NCI-H1417 treated with DMSO at 0.1 percent for 48 hours (cell line): ENCODE results near the gene FOXK2.
A peak's percentile ranks its signal among the peaks of the same experiment; 100 is the strongest.

ENCODE experiments used
- DNase-seq: peaks from one replicate; lab custom pipeline; 2025; lab: John Stamatoyannopoulos, UW

FOXK2 gene

DNA sequence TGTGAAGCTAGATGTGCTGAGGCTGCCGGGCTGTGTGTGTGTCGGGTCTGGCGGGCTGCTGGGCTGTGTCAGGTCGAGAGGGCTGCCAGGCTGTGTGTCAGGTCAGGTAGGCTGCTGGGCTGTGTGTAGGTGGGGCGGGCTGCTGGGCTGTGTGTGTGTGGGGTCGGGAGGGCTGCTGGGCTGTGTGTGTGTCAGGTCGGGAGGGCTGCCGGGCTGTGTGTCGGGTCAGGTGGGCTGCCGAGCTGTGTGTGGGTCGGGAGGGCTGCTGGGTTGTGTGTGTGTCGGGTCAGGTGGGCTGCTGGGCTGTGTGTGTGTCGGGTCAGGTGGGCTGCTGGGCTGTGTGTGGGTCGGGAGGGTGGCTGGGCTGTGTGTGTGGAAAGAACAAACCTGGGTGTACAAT is 120.1 kb downstream of the FOXK2 start:
- DNase-seq = no peak

DNA sequence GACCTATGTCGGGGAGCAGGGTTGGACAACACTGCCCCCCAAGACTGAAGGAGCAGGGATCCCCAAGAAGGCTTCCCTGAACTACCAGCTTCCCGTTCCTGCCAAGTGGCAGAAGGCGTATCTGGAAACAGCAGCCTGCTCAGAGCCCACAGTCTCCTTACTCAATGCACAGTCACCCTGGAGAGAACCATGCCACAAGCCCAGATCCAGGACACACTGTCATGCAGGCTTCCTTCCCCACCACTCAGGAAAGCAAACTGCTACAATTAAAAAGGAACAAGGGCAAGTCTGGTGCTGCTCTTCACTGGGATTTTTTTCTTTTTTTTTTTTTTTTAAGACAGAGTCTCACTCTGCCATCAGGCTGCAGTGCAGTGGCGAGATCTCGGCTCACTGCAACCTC is 120.5 kb downstream of the FOXK2 start:
- DNase-seq = no peak

DNA sequence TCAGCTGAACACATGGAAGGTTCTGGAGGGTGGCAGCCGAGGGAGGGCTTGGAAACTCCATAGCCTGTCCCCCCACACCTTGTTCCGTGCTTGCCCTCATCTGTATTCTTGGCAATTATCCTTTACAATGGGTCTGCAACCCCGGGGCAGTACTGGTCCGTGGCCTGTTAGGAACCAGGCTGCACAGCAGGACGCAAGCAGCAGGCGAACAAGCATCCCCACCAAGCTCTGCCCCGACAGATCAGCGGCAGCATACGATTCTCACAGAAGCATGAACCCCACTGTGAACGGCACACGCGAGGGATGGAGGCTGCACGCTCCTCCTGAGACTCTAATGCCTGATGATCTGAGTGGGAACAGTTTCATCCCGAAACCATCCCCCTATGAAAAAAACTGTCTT is 122.5 kb downstream of the FOXK2 start:
- DNase-seq = no peak

DNA sequence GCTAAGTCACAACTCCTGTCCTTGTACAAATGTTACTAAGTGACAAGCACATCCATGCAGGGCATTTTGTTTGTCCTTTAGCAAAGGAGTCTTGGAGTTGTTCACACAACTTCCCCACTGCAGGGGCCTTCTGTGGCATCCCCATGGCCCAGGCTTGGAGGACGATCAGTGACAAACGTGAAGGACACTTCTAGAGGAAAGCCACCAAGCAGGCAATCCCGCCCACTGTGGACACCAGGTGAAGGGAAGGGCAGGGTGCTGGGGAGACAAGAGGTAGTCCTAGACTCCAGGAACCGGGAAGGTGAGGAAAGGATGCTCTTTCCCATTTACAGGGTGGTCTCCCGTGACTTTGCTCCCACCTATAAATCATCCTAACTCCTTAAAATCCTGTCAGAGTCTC is 124.6 kb downstream of the FOXK2 start:
- DNase-seq = no peak

DNA sequence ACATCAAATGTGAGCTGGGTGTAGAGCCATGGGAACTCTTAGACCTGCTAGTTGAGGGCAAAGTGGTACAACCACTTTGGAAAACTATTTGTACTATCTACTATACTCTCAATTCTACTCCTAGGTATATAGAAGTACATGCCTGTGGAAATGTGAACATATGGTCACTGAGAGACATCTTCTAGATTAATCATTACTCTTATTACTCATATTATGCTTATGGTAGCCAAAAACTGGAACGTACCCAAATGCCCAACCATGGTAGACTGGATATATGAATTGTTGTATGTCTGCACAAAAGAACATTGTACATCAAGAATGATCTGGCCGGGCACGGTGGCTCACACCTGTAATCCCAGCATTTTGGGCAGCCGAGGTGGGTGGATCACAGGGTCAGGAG is 126.0 kb downstream of the FOXK2 start:
- DNase-seq = no peak

DNA sequence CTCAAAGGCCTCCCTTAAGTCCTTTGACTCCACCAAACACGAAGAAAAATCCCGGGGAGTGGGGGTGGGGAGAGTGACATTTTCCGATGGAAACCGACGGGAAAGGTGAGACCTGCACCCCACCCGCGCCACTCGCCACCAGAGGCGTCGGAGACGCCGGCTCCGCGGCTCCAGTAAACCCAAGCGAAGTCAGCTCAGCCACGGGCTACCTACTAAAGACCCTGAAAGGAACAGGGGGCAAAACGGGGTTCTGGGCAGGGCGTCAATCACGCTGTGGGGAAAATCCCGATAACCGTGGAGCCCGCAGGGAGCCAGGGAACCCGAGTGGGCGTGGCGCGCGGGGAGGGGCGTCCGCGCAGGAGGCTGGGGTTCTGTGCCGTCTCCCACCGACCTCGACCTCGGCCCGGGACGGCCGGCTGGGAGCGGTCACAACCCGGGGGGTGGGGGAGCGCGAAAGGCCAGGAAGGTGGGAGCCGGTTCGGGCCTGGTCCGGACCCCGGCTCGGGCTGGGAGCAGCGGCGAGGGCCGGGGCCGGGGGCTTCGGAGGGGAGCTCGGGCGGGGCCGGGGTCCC is 128.1 kb downstream of the FOXK2 start:
- DNase-seq = no peak

DNA sequence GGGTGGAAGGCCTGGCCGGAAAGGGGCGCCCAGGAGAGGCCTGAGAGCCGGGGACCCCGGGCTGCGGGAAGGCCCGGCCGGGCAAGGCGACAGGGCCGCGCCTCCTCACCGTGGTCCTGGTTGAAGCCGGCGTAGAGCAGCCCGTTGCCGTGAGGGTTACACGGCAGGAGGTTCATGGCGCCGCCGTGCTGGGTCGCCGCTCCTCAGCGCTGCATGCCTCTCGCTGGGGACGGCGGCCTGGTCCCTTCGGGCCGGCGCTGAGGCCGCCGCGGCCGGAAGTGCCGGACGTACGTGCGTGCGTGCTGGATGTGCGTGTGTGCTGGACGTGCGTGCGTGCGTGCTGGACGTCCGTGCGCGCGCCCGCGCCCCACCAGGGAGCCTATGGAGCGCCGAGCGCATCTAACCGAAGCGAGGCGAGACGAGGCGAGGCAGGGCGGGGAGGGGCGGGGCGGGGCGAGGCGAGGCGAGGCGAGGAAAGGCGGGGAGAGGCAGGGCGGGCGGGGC is 128.7 kb downstream of the FOXK2 start, which contains the start of gene WDR45B:
TSS of gene WDR45B (minus strand) at position 280 of the 504 bp plus-strand sequence. CDS start at position 176, 104 bp downstream.
- peak; percentile 58 for DNase-seq

DNA sequence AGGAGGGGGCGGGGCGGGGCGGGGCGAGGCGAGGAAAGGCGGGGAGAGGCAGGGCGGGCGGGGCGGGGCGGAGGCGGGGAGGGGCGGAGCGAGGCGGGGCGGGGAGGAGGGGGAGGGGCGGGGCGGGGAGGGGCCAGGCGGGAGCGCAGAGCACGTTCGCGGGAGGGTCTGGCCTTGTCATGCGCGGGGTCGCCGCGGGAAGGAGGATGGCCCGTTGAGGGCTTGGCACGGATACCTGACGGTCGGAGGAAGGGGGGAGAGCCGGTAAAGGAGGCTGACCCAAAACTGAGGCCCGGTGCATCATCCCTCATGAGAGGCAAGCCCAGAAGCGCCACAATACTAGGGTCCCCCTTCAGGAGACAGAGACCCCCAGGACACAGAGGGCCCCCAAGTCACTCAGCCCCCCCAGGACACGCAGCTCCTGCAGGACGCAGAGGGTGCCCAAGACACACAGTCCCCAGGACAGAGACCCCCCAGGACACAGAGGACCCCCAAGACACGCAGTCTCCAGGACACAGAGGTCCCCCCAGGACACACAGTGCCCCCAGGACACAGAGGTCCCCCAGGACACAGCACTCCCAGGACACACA is 129.3 kb downstream of the FOXK2 start:
- DNase-seq = no peak

DNA sequence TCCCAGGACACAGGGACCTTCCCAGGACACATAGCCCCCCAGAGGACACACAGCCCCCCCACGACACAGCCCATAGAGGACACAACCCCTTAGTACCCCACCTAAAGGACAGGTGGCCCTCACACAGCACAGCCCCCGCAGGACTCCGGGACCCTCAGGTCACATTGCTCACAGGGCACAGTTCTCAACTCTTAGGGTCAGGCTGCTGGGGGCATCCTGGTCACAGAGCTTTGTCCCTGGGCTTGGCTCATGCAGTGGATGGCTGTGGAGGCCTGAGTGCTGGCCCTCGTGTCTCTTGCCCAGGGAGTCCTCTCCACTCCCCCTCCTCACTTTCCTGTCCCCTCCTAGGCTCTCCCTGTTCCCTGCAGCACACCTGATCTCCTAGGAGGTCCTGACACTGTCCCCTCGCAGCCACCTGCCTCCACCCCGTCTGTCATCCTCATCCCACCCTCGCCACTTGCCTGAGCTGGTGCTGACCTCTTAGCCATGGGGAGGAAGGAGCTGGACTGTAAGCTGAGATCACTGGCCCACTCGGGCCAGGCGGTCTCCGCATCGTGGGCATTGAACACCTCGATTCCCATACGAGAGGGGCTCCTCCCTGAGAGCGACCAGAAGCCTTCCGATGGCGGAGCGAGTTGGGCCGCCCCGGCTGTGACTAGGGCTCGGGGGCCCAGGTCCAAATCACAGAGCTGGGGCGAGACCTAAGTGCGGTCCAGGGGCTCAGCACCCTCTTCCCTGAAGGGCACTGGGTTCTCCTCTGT is 130.1 kb downstream of the FOXK2 start:
- no peak for DNase-seq

DNA sequence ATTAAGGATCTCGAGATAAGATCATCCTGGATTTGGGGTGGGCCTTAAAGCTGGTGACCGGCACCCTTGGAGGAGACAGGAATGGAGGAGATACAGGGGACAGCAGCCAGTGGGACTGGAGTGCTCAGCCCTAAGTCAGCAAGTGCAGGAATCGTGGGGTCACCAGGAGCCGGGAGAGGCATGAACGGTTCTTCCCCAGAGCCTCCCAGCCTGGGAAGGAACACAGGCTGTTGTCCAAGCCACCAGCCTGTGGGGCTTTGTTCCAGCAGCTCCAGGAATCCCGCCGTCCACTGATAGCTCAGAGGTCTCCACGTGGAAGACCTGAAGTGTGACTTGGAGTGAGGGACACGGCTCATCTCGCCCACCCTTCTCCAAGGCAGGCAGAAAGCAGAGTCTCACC is 131.2 kb downstream of the FOXK2 start:
- DNase-seq = no peak

DNA sequence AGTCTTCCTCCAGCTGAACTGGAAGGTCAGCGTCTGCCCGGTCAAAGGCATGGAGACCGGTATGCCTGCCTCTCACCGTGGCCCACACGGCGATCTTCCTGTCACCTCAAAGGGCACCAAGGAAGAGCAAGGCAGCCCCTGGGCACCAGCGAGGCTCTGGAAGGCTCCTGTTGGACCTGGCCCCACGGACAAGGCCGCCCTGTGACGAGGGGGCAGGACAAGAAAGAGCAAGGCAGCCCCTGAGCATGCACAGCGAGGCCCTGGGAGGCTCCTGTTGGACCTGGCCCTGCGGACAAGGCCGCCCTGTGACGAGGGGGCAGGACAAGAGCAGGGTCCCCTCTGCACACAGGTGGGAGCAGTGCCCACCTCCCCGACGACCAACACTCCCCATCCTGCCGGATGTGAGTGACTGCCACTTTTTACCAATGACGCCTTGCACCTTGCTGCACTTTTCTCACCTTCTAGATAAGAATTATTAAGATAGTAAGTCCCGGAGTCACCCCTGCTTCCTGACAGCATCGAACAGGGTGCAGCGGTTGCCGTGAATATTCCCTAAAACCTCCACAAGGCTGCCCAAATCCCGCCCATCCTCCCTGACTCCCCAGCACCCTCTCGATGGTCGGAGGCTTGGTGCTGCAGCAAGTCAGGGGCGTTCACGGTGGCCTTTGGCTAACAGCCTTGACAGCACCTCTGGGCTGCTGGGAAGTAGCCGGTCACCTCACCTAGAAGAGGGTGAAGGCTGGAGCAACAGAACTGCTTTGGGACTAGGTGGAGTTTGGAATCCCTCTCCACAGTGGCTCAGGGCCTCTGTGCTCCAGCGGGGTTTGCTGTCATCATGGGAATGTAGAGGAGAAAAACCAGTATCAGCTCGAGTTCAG is 134.4 kb downstream of the FOXK2 start:
- DNase-seq = no peak
